HG02759 (cell line): ENCODE data around the gene LRRC59.
A peak's percentile ranks its signal among the peaks of the same experiment; 100 is the strongest.
"Not testable (repeated sequence)": the region's sequence is repeated elsewhere in the genome, so short reads cannot be mapped to it uniquely, and the experiment has no call there.

Source experiments
- ATAC-seq: cut with Tn5 transposase; IDR thresholded peaks from one replicate; pipeline ENCODE4 v1.9.1; 2021; ENCODE audit warnings: mild to moderate bottlenecking, moderate library complexity; ENCODE audit not compliant: unreplicated experiment

Gene LRRC59

GRCh38 chr17:50348522-50349242 is 48.6 kb downstream of the LRRC59 start:
- ATAC-seq = no peak

DNA sequence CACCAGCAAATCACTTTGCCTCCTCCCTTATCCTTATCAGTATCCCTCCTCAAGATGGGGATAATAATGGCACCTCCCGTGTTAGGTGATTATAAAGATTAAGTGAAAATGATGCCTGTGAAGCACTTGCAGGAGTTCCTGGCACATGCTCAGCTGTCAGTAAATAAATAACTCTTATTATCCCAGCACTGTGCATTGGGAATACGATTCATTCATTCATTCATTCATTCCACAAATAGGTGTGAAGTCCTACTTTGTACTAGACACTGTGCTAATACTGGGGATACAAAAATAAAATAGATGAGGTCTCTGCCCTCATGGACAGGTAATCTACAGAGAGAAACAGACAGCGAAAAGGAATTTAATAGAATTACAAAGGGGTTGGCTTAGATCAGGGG is 49.4 kb downstream of the LRRC59 start:
- no peak for ATAC-seq

- no peak for ATAC-seq
These were observed 50.0 kb downstream of the LRRC59 start for GRCh38 chr17:50347117-50347893.

GRCh38 chr17:50346313-50347116 is 50.8 kb downstream of the LRRC59 start:
- ATAC-seq = peak; percentile 69

GRCh38 chr17:50345432-50346312 is 51.7 kb downstream of the LRRC59 start, which contains the start of gene XYLT2:
TSS of gene XYLT2 (plus strand) at chr17:50346126. CDS start at chr17:50346141, 15 bp downstream.
- peak; percentile 82 for ATAC-seq

- no peak for ATAC-seq
These were observed 52.5 kb downstream of the LRRC59 start for GRCh38 chr17:50344731-50345365.

- no peak for ATAC-seq
These were observed 57.9 kb downstream of the LRRC59 start for GRCh38 chr17:50339381-50339780.

DNA sequence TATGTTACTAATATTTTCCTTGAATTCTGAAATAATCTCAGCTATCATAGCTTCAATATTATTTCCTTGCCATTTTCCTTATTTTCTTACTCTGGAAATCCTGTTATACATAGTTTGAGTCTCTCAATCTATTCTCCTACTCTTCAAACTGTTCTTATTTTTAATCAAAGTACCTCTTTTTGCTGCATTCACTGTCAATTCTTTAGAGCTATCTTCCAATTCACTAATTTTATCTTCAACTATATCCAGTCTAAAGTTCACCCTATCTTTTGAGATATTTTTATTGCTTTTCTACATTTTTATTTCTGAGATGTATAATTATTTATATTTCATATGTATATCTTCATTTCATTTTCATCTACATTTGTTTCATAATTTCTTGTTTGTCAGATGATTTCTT is 58.7 kb downstream of the LRRC59 start:
- ATAC-seq = no peak

DNA sequence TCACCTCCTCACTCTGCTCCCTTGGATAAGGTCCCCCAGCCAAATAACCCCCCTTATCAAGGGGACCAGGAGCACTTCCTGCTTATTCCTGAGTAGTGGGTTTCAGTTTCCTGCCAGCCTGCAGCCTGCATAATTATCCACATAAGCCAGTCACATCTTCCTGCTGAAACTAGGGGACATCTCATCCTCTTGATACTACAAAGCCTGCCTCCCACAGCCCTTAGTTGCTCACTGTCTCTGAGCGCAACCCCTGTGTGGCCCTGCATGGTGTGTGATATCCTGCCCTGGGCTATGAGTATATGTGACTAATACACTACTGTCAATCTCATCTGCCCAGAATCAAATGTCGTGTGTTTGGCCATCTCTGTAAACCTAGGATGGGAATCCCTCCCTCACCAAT is 59.4 kb downstream of the LRRC59 start:
- ATAC-seq = no peak

DNA sequence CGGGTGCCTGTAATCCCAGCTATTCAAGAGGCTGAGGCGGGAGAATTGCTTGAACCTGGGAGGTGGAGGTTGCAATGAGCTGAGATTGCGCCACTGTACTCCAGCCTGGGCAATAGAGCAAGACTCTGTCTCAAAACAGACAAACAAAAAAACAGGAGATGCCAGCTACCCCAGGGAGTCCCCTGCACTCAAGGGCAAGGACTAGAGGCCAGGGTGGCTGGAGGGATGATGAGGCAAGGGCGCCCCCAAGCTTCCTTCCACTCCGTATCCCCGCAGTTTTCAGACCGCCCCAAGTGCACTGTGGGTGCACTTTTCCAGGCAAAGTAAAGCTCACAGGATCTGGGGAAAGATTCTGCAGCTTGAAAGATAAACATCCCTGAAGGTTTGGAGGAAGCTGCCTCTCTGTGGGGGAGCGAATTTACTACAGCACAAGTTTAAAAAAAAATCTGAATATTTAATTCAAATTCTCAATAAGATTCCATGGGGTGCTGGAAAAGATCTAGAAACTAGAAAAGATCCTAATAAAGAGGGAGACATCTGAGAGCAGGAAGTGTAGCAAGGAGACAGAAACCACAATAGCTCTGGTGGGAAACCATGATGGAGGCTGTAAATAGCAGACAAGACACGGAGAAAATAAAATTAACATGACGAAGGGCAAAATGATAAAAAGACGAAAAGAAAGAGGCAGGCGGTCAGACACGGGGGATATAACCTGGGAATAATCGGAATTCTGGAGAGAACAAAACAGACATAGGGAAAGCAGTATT is 63.8 kb downstream of the LRRC59 start:
- ATAC-seq = not testable (repeated sequence)

DNA sequence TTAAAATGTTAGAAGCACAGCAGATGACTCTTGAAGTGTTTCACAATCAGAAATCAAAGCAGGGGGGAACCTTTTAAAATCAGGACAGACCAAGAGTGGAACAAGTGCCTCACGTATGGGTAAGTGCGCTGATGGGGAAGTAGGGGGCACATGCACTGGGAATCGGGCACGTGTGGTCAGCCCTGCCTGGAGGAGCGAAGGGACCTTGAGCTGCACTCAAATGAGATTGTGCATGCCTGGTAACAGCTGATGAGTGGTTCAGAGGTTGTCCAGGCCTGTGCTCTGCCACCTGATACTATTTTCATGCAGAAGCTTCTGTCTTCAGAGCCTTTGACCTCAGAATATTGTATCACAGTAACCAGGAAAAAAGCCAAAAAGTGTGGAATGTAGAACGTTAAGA is 65.1 kb downstream of the LRRC59 start:
- no peak for ATAC-seq
